ENCODE data around the gene ITGA3.

Gene ITGA3

GRCh38 chr17:50072130-50072529, 16.2 kb downstream of the ITGA3 start:
- no peak for DNase-seq (ENCODE audit: low spot score)

DNA sequence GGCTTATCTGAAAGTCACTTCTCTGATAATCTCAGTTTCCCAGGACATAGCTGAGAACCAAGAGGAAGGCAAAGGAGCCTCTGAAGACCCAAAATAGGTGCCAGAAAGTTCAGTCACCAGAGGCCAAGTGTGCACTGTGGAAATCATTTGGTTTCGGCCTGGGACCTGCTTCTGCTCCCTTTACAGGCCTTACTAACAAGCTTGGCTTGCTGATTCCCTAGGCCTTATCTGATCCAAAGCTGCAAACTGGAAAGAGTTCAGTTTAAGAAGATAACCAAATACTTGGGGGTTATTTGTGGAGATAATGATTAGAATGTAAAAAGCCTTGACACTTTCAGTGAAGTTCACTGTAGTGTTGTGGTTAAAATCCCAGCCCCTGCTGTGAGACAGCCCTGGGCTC, 17.0 kb downstream of the ITGA3 start:
- DNase-seq (ENCODE audit: low spot score) = no peak

DNA sequence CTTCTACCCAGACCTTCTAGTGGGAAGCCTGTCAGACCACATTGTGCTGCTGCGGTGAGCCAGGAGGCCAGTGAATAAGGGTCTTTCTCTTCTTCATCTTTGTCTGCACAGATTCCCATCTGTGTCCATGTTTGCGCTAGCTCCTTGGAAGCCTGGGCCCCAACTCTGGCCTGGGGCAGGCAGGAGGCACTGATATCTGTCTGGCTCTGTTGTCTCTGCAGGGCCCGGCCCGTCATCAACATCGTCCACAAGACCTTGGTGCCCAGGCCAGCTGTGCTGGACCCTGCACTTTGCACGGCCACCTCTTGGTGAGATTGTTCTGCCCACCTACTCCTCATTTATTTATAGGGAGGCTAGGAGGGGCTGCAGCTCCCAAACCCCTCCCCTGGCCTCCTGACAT, 18.3 kb downstream of the ITGA3 start:
- DNase-seq (ENCODE audit: low spot score) = no peak

- DNase-seq (ENCODE audit: low spot score) = no peak
Observed at GRCh38 chr17:50075446-50076032, 19.6 kb downstream of the ITGA3 start.

DNA sequence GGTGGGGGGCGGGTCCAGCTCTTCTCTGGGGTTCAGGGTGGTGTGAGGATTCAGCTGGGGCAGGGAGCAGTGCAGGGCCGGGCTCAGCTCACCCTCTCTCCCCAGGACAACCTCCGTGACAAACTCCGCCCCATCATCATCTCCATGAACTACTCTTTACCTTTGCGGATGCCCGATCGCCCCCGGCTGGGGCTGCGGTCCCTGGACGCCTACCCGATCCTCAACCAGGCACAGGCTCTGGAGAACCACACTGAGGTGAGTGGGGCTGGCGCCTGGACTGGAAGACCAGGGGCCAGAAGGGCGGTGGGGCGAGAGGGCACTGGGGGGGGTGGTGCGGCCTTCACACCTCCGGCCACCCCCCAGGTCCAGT, 20.3 kb downstream of the ITGA3 start:
- no peak for DNase-seq (ENCODE audit: low spot score)

DNA sequence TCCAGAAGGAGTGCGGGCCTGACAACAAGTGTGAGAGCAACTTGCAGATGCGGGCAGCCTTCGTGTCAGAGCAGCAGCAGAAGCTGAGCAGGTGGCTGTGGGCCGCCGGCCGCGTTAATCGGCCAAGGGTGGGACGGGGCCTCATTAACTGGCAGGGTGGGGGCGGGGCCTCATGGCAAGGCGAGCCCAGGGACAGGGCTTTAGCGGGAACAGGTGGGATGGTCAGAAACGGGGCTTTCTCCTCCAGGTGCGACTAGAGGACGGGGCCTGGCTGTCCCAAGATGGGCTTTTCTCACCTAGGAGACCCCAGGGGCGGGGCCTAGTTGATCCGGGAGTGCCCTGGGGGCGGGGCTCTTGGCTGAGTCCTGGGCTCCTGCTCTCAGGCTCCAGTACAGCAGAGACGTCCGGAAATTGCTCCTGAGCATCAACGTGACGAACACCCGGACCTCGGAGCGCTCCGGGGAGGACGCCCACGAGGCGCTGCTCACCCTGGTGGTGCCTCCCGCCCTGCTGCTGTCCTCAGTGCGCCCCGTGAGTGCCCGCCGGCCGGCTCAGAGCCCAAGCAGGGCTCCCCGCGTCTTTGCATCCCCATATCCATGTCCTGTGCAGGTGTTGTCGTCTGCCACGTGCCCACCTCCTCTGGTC, 20.8 kb downstream of the ITGA3 start:
- DNase-seq (ENCODE audit: low spot score) = no peak

- no peak for DNase-seq (ENCODE audit: low spot score)
Observed at GRCh38 chr17:50078430-50078829, 22.5 kb downstream of the ITGA3 start.

DNA sequence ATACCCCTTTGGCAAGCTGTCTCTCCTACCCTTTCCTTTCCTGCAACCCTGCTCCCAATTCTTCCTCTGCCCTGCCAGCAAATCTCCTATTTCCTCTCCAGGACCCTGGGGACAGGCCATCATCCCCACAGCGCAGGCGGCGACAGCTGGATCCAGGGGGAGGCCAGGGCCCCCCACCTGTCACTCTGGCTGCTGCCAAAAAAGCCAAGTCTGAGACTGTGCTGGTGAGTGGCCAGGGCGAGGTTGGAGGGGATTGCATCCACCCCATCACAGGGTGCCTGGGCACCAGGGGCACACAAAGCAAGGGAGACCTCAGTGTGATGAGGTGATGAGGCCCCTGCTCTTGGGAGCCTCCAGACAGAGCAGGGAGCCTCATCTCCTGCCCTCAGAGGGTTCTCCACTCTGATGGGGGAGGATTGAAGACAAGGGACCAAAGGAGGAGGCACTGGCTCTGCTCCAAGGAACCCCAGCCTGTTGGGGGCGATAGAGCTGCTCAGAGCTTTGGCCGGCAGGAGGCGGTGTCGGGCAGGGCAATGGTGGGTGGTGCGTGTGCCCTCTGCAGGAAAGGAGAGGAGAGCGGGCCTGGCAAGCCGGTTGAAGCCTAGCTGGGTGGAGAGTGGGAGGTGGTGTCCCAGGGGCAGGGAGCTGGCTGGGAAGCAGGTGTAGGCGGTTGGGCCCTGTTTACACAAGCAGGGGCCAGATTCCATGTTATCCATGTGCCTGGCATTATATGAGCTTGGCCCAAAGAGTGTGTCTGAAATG, 23.6 kb downstream of the ITGA3 start:
- DNase-seq (ENCODE audit: low spot score) = no peak

- DNase-seq (ENCODE audit: low spot score) = no peak
Observed at GRCh38 chr17:50080096-50080480, 24.2 kb downstream of the ITGA3 start.

- no peak for DNase-seq (ENCODE audit: low spot score)
Observed at GRCh38 chr17:50080827-50081226, 24.9 kb downstream of the ITGA3 start.

GRCh38 chr17:50081757-50082156, 25.8 kb downstream of the ITGA3 start:
- no peak for DNase-seq (ENCODE audit: low spot score)

DNA sequence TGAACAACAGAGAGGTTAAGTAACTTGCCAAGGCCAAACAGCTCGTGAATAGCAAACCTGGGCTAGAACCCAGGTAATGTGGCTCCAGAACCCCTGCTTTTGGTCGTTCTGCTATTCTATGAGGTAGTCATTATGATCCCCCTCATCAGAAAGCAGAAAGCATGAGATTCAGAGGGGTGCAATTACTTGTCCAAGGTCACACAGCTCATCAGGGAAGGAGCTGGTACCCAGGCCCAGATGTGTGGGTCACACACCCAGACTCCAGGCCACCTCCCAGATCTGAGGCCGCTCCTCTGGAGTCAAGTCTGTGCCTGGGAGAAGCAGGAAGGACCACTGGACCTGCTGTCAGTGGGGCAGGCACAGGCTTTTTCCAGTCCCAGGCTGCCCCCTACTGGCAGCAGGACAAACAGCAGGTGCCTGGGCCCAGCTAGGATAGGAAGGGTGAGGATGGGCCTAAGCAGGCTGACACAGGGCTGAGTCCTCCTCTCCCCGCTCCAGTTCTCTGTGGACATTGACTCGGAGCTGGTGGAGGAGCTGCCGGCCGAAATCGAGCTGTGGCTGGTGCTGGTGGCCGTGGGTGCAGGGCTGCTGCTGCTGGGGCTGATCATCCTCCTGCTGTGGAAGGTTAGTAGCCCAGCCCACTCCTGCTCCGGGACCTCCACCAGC, 31.5 kb downstream of the ITGA3 start:
- peak; percentile 87 for DNase-seq (ENCODE audit: low spot score)

DNA sequence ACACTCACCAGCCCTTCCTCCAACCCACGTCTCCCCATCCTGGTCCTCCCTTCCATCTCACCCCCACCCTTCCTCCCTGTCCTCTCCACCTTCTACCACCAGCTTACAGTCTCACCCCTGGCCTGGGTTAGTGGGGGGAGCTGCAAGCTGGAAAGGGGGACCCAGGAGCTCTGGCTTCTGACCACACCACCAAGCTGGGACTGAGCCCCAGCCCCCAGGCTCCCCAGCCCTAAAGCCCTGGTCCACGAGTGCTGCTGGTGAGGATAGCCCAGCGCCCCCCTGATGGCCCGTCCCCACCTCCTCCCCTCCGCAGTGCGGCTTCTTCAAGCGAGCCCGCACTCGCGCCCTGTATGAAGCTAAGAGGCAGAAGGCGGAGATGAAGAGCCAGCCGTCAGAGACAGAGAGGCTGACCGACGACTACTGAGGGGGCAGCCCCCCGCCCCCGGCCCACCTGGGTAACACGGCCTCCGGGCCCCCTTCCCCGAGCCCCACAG, 32.0 kb downstream of the ITGA3 start:
- no peak for DNase-seq (ENCODE audit: low spot score)

- no peak for DNase-seq (ENCODE audit: low spot score)
Observed at GRCh38 chr17:50088952-50089825, 33.3 kb downstream of the ITGA3 start.

DNA sequence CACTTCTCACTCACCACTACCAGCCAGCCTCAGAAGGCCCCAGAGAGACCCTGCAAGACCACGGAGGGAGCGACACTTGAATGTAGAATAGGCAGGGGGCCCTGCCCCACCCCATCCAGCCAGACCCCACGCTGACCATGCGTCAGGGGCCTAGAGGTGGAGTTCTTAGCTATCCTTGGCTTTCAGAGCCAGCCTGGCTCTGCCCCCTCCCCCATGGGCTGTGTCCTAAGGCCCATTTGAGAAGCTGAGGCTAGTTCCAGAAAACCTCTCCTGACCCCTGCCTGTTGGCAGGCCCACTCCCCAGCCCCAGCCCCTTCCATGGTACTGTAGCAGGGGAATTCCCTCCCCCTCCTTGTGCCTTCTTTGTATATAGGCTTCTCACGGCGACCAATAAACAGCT, 34.2 kb downstream of the ITGA3 start:
- DNase-seq (ENCODE audit: low spot score) = no peak

GRCh38 chr17:50090971-50091917, 35.3 kb downstream of the ITGA3 start:
- DNase-seq (ENCODE audit: low spot score) = no peak

- DNase-seq (ENCODE audit: low spot score) = no peak
Observed at GRCh38 chr17:50091918-50092285, 36.0 kb downstream of the ITGA3 start.

DNA sequence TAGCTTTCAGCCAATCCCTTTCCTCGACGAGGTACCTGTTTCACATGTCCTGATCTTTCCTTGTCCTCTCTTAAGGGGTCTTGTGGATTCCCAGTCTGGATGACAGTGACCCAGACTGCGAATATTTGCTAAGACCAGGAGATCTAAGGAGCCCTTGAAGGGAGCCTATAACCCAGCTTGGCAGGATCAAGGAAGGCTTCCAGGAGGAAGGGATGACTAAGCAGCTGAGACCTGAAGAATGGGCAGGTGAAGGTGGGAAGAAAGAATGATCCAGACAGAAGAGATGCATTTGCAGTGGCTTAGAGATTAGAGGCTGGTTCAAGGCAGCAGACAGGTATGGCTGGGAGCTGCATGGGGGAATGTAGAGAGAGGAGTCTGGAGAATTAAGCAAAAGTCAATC, 37.3 kb downstream of the ITGA3 start:
- DNase-seq (ENCODE audit: low spot score) = no peak

- DNase-seq (ENCODE audit: low spot score) = no peak
Observed at GRCh38 chr17:50093807-50094206, 37.9 kb downstream of the ITGA3 start.

DNA sequence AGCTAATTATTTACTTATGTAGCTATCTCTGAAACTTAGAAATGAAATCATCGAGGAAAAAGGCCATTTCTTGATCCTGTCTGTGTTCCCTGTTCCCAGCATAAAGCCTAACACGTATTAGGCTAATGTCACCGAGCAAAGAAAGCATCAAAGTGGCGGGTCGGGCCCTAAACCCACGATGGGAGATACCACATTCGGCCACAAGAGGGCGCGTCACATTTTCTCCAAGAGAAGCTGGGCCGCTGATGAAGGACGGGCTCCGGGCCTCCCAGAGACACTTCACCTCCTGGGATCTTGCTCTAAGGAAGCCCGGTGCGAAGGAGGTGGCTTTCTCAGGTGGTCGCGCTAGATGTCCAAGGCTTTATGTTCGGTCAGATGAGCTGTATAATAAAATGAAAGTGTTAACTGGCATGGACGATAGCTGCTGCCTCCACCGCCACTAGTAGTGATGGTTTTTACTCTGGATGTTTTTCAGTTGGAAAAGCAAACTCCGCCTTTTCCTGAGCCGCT, 38.4 kb downstream of the ITGA3 start:
- DNase-seq (ENCODE audit: low spot score) = peak; percentile 91

All from left forelimb (tissue), 1 donor.